DOHH2 (cell line): ENCODE data around the gene CPT1A.

Experiments
- H3F3A ChIP-seq: fragments of 200-600 bp; sonication (generic), shearing (Covaris generic); 2 replicates; pipeline ENCODE4 v1.6.0; 2016; ENCODE audit warnings: antibody characterized with exemption, mild to moderate bottlenecking; ENCODE audit not compliant: control insufficient read depth, insufficient read depth
- H3K27ac ChIP-seq: fragments of 200-600 bp; sonication (generic); 2 replicates; pipeline ENCODE4 v1.5.1; 2014; ENCODE audit warnings: low read depth, mild to moderate bottlenecking, low read length, moderate library complexity
- H3K27me3 ChIP-seq: fragments of 200-600 bp; sonication (generic); 2 replicates; pipeline ENCODE4 v1.6.1; 2014; ENCODE audit warnings: mild to moderate bottlenecking, low read length, mixed read lengths; ENCODE audit not compliant: control insufficient read depth
- H3K36me3 ChIP-seq: fragments of 200-600 bp; sonication (generic); 2 replicates; pipeline ENCODE4 v1.6.1; 2014; ENCODE audit warnings: mild to moderate bottlenecking, low read length, moderate library complexity, mixed read lengths; ENCODE audit not compliant: control insufficient read depth
- H3K4me1 ChIP-seq: fragments of 200-600 bp; sonication (generic); 2 replicates; pipeline ENCODE4 v1.6.1; 2014; ENCODE audit warnings: mild to moderate bottlenecking, low read length, mixed read lengths; ENCODE audit not compliant: control insufficient read depth
- H3K4me2 ChIP-seq: fragments of 200-600 bp; sonication (generic); 2 replicates; pipeline ENCODE4 v1.6.0; 2014; ENCODE audit warnings: mild to moderate bottlenecking, low read length, moderate library complexity
- H3K4me3 ChIP-seq: fragments of 200-600 bp; sonication (generic); 2 replicates; pipeline ENCODE4 v1.5.1; 2014; ENCODE audit warnings: mild to moderate bottlenecking, low read length, mixed read lengths
- H3K79me2 ChIP-seq: fragments of 200-600 bp; sonication (generic); 2 replicates; pipeline ENCODE4 v1.6.1; 2014; ENCODE audit warnings: mild to moderate bottlenecking, low read length, mixed read lengths; ENCODE audit not compliant: control insufficient read depth
- H3K9me2 ChIP-seq: fragments of 200-600 bp; sonication (generic); replicated peaks from 2 replicates; pipeline ENCODE4 v1.6.1; 2014; ENCODE audit warnings: mild to moderate bottlenecking, low read length, mixed read lengths; ENCODE audit not compliant: control insufficient read depth
- H3K9me3 ChIP-seq: fragments of 200-600 bp; sonication (generic); 2 replicates; pipeline ENCODE4 v1.6.1; 2014; ENCODE audit warnings: antibody characterized with exemption, low read length, mixed read lengths; ENCODE audit not compliant: control insufficient read depth, insufficient read depth
- H4K20me1 ChIP-seq: fragments of 200-600 bp; sonication (generic); 2 replicates; pipeline ENCODE4 v1.6.0; 2014; ENCODE audit warnings: low read depth, mild to moderate bottlenecking, antibody characterized with exemption, low read length, moderate library complexity; ENCODE audit not compliant: control insufficient read depth, insufficient read depth
- CTCF ChIP-seq: fragments of 200-600 bp; sonication (generic); IDR thresholded peaks from one replicate; pipeline ENCODE4 v1.5.1; 2014; ENCODE audit warnings: antibody characterized with exemption, mild to moderate bottlenecking, low read depth, low read length; ENCODE audit not compliant: poor library complexity, severe bottlenecking
- EZH2phosphoT487 ChIP-seq: fragments of 200-600 bp; sonication (generic); IDR thresholded peaks from 2 replicates; pipeline ENCODE4 v1.6.1; 2017; ENCODE audit warnings: borderline replicate concordance, mild to moderate bottlenecking, antibody characterized with exemption, low read length, moderate library complexity, mixed read lengths

Gene CPT1A

GRCh38 chr11:68882391-68882790 lies 40.7 kb upstream of the CPT1A start:
- no peaks in the 10 kb centered on the region for H3K36me3 ChIP-seq
- H3K4me1 ChIP-seq: no peaks in the 10 kb centered on the region
- no peaks in the 10 kb centered on the region for H3F3A ChIP-seq
- H3K4me3 ChIP-seq: no peak overlapping the region
- no peaks in the 10 kb centered on the region for H3K9me3 ChIP-seq
- H3K79me2 ChIP-seq: no peaks in the 10 kb centered on the region
- H3K4me2 ChIP-seq: no peak overlapping the region
- no peak for TF ChIP-seq CTCF
- no peak for TF ChIP-seq EZH2phosphoT487
- no peaks in the 10 kb centered on the region for H3K9me2 ChIP-seq
- no peaks in the 10 kb centered on the region for H4K20me1 ChIP-seq
- H3K27me3 ChIP-seq: no peaks in the 10 kb centered on the region
- no peak overlapping the region for H3K27ac ChIP-seq

GRCh38 chr11:68881320-68881719 lies 39.6 kb upstream of the CPT1A start:
- Histone ChIP-seq H3K4me1 (no peaks in the 10 kb centered on the region), H3K9me2 (no peaks in the 10 kb centered on the region), H4K20me1 (no peaks in the 10 kb centered on the region), H3K4me2 (no peak overlapping the region), H3K4me3 (no peak overlapping the region), H3K36me3 (no peaks in the 10 kb centered on the region), H3K27ac (no peak overlapping the region), H3K79me2 (no peaks in the 10 kb centered on the region), H3K27me3 (no peaks in the 10 kb centered on the region), H3F3A (no peaks in the 10 kb centered on the region), H3K9me3 (no peaks in the 10 kb centered on the region)
- no peak for TF ChIP-seq CTCF
- TF ChIP-seq EZH2phosphoT487: no peak

- no peak overlapping the region for H3K4me2 ChIP-seq
- TF ChIP-seq EZH2phosphoT487: no peak
- TF ChIP-seq CTCF: no peak
- no peaks in the 10 kb centered on the region for H3K4me1 ChIP-seq
Observed at GRCh38 chr11:68880851-68881250, 39.1 kb upstream of the CPT1A start.

GRCh38 chr11:68878022-68878421 lies 36.3 kb upstream of the CPT1A start:
- Histone ChIP-seq H3K9me3 (no peaks in the 10 kb centered on the region), H3K9me2 (no peaks in the 10 kb centered on the region), H4K20me1 (no peaks in the 10 kb centered on the region), H3K79me2 (no peaks in the 10 kb centered on the region), H3K36me3 (no peaks in the 10 kb centered on the region), H3K27ac (no peak overlapping the region), H3F3A (no peaks in the 10 kb centered on the region), H3K4me2 (no peak overlapping the region), H3K27me3 (no peaks in the 10 kb centered on the region), H3K4me3 (no peak overlapping the region), H3K4me1 (no peaks in the 10 kb centered on the region)
- no peak for TF ChIP-seq EZH2phosphoT487
- TF ChIP-seq CTCF: no peak

More at GRCh38 chr11:68880851-68881250, 39.1 kb upstream of the CPT1A start:
- H3K9me3 ChIP-seq: no peaks in the 10 kb centered on the region
- H3K4me3 ChIP-seq: no peak overlapping the region
- no peaks in the 10 kb centered on the region for H3F3A ChIP-seq
- H3K27ac ChIP-seq: no peak overlapping the region
- no peaks in the 10 kb centered on the region for H3K36me3 ChIP-seq
- H3K27me3 ChIP-seq: no peaks in the 10 kb centered on the region
- H3K79me2 ChIP-seq: no peaks in the 10 kb centered on the region
- H4K20me1 ChIP-seq: no peaks in the 10 kb centered on the region
- no peaks in the 10 kb centered on the region for H3K9me2 ChIP-seq
